ENCODE data around the gene METTL18.

Gene METTL18

DNA sequence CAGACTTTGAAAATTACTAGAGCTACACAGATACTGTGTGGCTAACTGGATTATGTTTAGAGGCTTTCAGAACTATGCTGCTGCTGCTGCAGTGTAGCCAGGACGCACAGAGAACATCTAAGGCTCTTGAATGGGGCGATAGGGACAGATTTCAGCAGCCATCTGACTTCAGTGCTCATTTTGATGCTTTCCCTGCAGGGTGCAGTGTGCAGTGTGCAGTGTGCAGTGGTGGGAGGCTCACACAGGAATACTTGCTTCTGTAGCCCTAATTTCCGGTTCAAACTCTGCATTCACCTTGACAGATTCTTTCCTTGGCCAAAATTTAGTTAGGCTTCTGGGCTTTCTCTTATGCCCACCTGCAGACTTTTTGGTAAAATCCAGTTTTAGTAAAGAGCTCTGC is 7.7 kb downstream of the METTL18 start:
- TF ChIP-seq, protein P1, sequence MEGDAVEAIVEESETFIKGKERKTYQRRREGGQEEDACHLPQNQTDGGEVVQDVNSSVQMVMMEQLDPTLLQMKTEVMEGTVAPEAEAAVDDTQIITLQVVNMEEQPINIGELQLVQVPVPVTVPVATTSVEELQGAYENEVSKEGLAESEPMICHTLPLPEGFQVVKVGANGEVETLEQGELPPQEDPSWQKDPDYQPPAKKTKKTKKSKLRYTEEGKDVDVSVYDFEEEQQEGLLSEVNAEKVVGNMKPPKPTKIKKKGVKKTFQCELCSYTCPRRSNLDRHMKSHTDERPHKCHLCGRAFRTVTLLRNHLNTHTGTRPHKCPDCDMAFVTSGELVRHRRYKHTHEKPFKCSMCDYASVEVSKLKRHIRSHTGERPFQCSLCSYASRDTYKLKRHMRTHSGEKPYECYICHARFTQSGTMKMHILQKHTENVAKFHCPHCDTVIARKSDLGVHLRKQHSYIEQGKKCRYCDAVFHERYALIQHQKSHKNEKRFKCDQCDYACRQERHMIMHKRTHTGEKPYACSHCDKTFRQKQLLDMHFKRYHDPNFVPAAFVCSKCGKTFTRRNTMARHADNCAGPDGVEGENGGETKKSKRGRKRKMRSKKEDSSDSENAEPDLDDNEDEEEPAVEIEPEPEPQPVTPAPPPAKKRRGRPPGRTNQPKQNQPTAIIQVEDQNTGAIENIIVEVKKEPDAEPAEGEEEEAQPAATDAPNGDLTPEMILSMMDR (IDR thresholded peaks at IDR 0.05) = no peak
- no peak for TF ChIP-seq ZFX (IDR thresholded peaks at IDR 0.05; ENCODE audit: borderline replicate concordance)
- no peak overlapping the region for H3K27ac ChIP-seq

DNA sequence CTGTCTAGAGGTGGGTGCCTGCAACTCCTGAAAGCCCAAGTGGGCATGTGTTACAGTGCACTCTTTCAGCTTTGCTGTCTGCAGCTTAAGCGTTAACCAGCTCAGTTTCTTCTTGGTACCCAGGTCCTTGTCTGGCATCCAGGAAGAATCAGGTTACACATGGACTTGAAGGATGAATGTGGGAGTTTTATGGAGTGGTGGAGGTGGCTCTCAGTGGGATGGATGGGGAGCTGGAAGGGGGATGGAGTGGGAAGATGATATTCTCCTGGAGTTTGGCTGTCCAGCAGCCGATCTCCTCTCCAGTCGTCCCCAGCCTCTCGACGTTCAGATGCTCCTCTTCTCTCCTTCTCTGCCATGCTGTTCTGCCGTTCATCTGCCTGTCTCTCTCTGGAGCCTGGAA is 9.4 kb downstream of the METTL18 start:
- no peak overlapping the region for H3K27ac ChIP-seq
- TF ChIP-seq, protein P1 (IDR thresholded peaks at IDR 0.05) = no peak
- no peak for TF ChIP-seq ZFX (IDR thresholded peaks at IDR 0.05; ENCODE audit: borderline replicate concordance)

DNA sequence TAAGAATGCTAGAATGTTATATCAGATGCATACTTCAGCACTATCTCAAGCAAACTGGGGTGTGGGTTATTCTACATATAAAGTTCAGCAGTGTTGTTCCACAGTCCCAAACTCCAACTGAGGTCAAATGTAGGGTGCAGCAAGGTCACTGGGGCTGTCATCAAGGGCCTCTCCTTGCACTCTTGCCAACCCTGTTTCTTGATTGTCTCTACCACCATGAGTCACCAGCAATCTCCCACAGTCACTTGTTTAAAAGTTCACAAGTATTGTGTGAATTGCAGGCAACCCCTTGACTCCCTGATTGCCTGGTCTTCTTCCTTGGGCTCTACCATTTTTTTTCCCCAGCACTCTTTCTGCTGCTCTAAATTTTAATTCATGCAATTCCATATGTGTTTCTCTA is 10.6 kb downstream of the METTL18 start:
- no peak overlapping the region for H3K27ac ChIP-seq
- no peak for TF ChIP-seq ZFX (IDR thresholded peaks at IDR 0.05; ENCODE audit: borderline replicate concordance)
- TF ChIP-seq, protein P1 (IDR thresholded peaks at IDR 0.05) = no peak

DNA sequence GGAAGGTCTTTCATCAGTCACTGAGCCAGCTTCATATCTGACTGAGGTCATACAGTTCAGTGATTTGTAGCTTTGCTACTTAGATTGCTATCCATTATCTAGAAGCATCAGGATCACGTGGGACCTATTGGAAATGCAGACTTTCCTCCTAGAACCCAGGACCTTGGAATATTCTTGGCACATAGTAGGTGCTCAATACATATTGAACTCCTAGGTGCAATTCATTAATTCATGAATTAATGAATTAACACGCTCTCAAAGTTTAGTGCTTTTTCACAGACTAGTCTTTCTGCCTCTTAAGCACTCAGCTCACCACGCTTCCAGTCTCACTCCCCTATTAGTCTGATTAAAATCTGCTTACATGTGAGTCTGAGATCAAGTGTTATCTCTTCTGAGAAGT is 12.1 kb downstream of the METTL18 start:
- no peak overlapping the region for H3K27ac ChIP-seq
- TF ChIP-seq, protein P1 (IDR thresholded peaks at IDR 0.05) = no peak
- TF ChIP-seq ZFX (IDR thresholded peaks at IDR 0.05; ENCODE audit: borderline replicate concordance) = no peak

GRCh38 chr1:169779970-169780369 is 14.7 kb downstream of the METTL18 start:
- no peak overlapping the region for H3K27ac ChIP-seq
- TF ChIP-seq, protein P1 (IDR thresholded peaks at IDR 0.05) = no peak
- no peak for TF ChIP-seq ZFX (IDR thresholded peaks at IDR 0.05; ENCODE audit: borderline replicate concordance)

- H3K27ac ChIP-seq = no peak overlapping the region
Measured at GRCh38 chr1:169779150-169779549, 15.6 kb downstream of the METTL18 start.

DNA sequence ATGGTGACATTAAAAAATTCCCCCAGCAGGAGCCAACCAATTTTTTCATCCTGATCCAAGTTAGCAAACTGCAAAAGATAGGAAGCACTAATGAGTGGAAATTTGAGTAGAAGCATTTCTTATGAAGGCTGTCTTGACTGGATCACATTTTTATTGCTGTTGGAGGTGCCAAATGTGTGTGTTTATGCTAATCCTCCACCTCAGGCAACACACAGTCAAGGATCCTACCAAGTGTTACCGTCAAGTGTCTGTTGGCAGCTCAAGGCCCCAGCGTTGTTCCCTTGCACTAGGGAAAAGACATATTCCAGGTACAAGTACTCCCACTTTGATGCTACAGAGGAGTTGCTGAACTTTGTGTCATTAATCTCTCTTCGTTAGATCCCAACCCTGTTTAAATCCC is 18.3 kb downstream of the METTL18 start:
- no peak overlapping the region for H3K27ac ChIP-seq
- TF ChIP-seq ZFX (IDR thresholded peaks at IDR 0.05; ENCODE audit: borderline replicate concordance) = no peak
- TF ChIP-seq, protein P1 (IDR thresholded peaks at IDR 0.05) = no peak

More at GRCh38 chr1:169779150-169779549, 15.6 kb downstream of the METTL18 start:
- TF ChIP-seq, protein P1 (IDR thresholded peaks at IDR 0.05) = no peak
- TF ChIP-seq ZFX (IDR thresholded peaks at IDR 0.05; ENCODE audit: borderline replicate concordance) = no peak
